GM12873 (cell line): Measurements from ENCODE around the gene TEX264.

Source experiments
- CTCF ChIP-seq: IDR thresholded peaks from 2 replicates; pipeline ENCODE4 v1.5.1; 2012; ENCODE audit warnings: low read depth, mild to moderate bottlenecking, moderate library complexity, low read length, control low read depth; ENCODE audit not compliant: insufficient read depth; ENCODE audit errors: missing control alignments

Gene TEX264

GRCh38 chr3:51733859-51734571 is 63.0 kb downstream of the TEX264 start:
- no peak for TF ChIP-seq CTCF

- TF ChIP-seq CTCF: no peak
Observed at GRCh38 chr3:51734572-51734907, 63.5 kb downstream of the TEX264 start.

DNA sequence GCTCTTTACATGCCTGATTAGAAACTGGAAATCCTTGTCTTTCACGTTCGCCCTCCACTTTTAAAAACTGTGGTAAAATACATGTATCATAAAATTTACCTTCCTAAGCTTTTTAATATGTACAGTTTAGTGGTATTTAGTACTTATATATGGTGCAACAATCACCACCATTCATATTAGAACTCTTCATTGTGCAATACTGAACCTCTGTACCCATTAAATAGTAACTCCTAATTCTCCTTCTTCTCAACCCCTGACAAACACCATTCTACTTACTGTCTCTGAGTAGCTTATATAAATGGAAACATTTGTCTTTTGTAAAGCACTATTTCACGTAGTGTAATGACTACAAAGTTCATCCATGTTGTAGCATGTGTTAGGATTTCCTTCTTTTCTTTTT is 64.0 kb downstream of the TEX264 start:
- TF ChIP-seq CTCF: no peak

GRCh38 chr3:51735950-51736349 is 64.9 kb downstream of the TEX264 start:
- TF ChIP-seq CTCF: no peak

- no peak for TF ChIP-seq CTCF
Observed at GRCh38 chr3:51739110-51739509, 68.1 kb downstream of the TEX264 start.

GRCh38 chr3:51747840-51748239 is 76.8 kb downstream of the TEX264 start:
- TF ChIP-seq CTCF: no peak

DNA sequence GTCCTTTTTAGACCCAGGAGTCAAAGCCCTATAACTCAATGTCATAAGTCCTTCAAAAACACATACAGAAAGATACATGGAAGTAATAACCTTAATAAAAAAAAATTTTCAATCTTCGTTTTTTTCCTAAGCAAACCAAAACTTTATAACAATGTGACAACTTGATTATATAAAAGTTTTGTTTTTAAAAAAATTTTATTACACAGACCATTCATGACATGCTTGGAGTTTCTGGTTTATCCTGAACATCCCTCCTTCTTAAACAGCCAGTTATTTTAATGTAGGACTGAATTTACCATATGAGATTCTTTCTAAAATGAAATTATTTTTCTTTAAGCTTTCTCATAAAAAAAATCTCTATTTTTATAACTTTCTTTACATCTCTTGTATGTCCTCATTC is 77.3 kb downstream of the TEX264 start:
- no peak for TF ChIP-seq CTCF
